Trophoblast cell (in vitro differentiated cells and primary cell): ENCODE results near the gene TSC22D3.
"Not testable (repeated sequence)": the region's sequence is repeated elsewhere in the genome, so short reads cannot be mapped to it uniquely, and the experiment has no call there.

ENCODE experiments used
- DNase-seq, 2 donors: peaks; one replicate each; pipeline ENCODE4 v3.0.0-alpha.2; 2016
- H2AFZ ChIP-seq: 2 replicates; pipeline ENCODE4 v1.6.1; 2013; ENCODE audit warnings: low read length, moderate library complexity, mild to moderate bottlenecking; ENCODE audit not compliant: insufficient read depth, poor library complexity
- H2AK5ac ChIP-seq: 2 replicates; pipeline ENCODE4 v1.6.1; 2013; ENCODE audit warnings: mild to moderate bottlenecking, low read length
- H2BK120ac ChIP-seq: 2 replicates; pipeline ENCODE4 v1.6.1; 2013; ENCODE audit warnings: low read length, mild to moderate bottlenecking, moderate library complexity; ENCODE audit not compliant: insufficient read depth, poor library complexity
- H2BK12ac ChIP-seq: 2 replicates; pipeline ENCODE4 v1.6.1; 2013; ENCODE audit warnings: mild to moderate bottlenecking, low read length, moderate library complexity
- H2BK5ac ChIP-seq: 2 replicates; pipeline ENCODE4 v1.6.1; 2013; ENCODE audit warnings: low read length, low read depth, moderate library complexity, mild to moderate bottlenecking; ENCODE audit not compliant: poor library complexity
- H3K14ac ChIP-seq: 2 replicates; pipeline ENCODE4 v1.6.1; 2013; ENCODE audit warnings: mild to moderate bottlenecking, low read length
- H3K18ac ChIP-seq: 2 replicates; pipeline ENCODE4 v1.6.1; 2013; ENCODE audit warnings: mild to moderate bottlenecking, low read length
- H3K23ac ChIP-seq: 2 replicates; pipeline ENCODE4 v1.6.1; 2013; ENCODE audit warnings: low read length
- H3K27ac ChIP-seq: 2 replicates; pipeline ENCODE4 v1.5.1; 2013; ENCODE audit warnings: low read depth, mild to moderate bottlenecking, inconsistent platforms, low read length, moderate library complexity
- H3K27me3 ChIP-seq: 2 replicates; pipeline ENCODE4 v1.6.1; 2013; ENCODE audit warnings: inconsistent platforms, mild to moderate bottlenecking, low read length, moderate library complexity; ENCODE audit not compliant: insufficient read depth
- H3K36me3 ChIP-seq, 2 experiments: 1 replicate in 1 of 2; 2 replicates in 1 of 2; pipeline ENCODE4 v1.6.1; 2013; ENCODE audit warnings: low read length in 2 of 2, mild to moderate bottlenecking in 2 of 2, moderate library complexity in 1 of 2; ENCODE audit not compliant: insufficient read depth in 2 of 2, control insufficient read depth in 1 of 2
- H3K4ac ChIP-seq: 2 replicates; pipeline ENCODE4 v1.6.1; 2013; ENCODE audit warnings: low read depth, mild to moderate bottlenecking, low read length, moderate library complexity
- H3K4me1 ChIP-seq, 2 experiments: 1 replicate in 1 of 2; 2 replicates in 1 of 2; pipeline ENCODE4 v1.6.1; 2013; ENCODE audit warnings: low read length in 2 of 2, mild to moderate bottlenecking in 2 of 2, moderate library complexity in 1 of 2; ENCODE audit not compliant: insufficient read depth in 2 of 2, control insufficient read depth in 1 of 2
- H3K4me2 ChIP-seq: 2 replicates; pipeline ENCODE4 v1.6.1; 2013; ENCODE audit warnings: inconsistent platforms, mild to moderate bottlenecking, low read length, moderate library complexity
- H3K4me3 ChIP-seq: 2 replicates; pipeline ENCODE4 v1.5.1; 2013; ENCODE audit warnings: mild to moderate bottlenecking, low read depth, low read length, inconsistent platforms
- H3K79me1 ChIP-seq: one replicate; pipeline ENCODE4 v1.6.1; 2013; ENCODE audit warnings: low read length
- H3K79me2 ChIP-seq: 2 replicates; pipeline ENCODE4 v1.6.1; 2013; ENCODE audit warnings: low read length, mild to moderate bottlenecking; ENCODE audit not compliant: control insufficient read depth, insufficient read depth, poor library complexity
- H3K9ac ChIP-seq: 2 replicates; pipeline ENCODE4 v1.6.1; 2013; ENCODE audit warnings: mild to moderate bottlenecking, low read length
- H3K9me3 ChIP-seq: 2 replicates; pipeline ENCODE4 v1.6.1; 2013; ENCODE audit warnings: low read depth, mild to moderate bottlenecking, control low read depth, inconsistent platforms, low read length; ENCODE audit not compliant: insufficient read depth
- H4K12ac ChIP-seq: 2 replicates; pipeline ENCODE4 v1.6.1; 2013; ENCODE audit warnings: low read depth, mild to moderate bottlenecking, low read length, moderate library complexity
- H4K8ac ChIP-seq: 2 replicates; pipeline ENCODE4 v1.6.1; 2013; ENCODE audit warnings: low read depth, mild to moderate bottlenecking, low read length, moderate library complexity
- H4K91ac ChIP-seq: one replicate; pipeline ENCODE4 v1.6.1; 2013; ENCODE audit warnings: low read depth, mild to moderate bottlenecking, low read length, moderate library complexity
- WGBS: extraction: QIAGEN DNeasy Blood & Tissue Kit; methylation state at CpG from one replicate; pipeline ENCODE4 v1.1.7; 2013; ENCODE audit warnings: missing lambda C conversion rate; ENCODE audit not compliant: insufficient read length, insufficient coverage; ENCODE audit errors: extremely low coverage; 5-methylcytosine and 5-hydroxymethylcytosine counted together

TSC22D3 gene

DNA sequence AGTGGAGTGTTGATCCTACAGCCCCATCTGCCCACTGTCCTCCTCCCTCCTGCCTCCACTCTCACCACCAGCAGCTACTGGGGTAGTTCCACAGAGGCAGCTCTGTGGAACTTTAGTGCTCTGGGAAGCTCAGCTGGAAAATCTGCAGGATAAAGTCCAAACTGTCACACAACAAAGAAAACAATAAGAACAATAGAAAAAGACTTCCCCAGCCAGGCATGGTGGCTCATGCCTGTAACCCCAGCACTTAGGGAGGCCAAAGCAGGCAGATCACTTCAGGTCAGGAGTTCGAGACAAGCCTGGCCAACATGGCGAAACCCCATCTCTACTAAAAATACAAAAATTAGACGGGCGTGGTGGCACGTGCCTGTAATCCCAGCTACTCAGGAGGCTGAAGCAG, 106.9 kb downstream of the TSC22D3 start:
- not testable (repeated sequence) for H3K4me2 ChIP-seq, H3K27me3 ChIP-seq, H2AFZ ChIP-seq, H3K9me3 ChIP-seq, H2BK5ac ChIP-seq, H3K4me1 ChIP-seq, H3K79me1 ChIP-seq, H4K12ac ChIP-seq, H3K14ac ChIP-seq, H3K23ac ChIP-seq, H3K36me3 ChIP-seq, H3K27ac ChIP-seq, H4K8ac ChIP-seq, H3K4me3 ChIP-seq, H3K18ac ChIP-seq, DNase-seq, H3K4ac ChIP-seq, H3K9ac ChIP-seq, H2BK12ac ChIP-seq, H3K79me2 ChIP-seq, H2BK120ac ChIP-seq, H4K91ac ChIP-seq, H2AK5ac ChIP-seq
- no CpG with 5 or more reads among the region's 5 CpGs for WGBS

DNA sequence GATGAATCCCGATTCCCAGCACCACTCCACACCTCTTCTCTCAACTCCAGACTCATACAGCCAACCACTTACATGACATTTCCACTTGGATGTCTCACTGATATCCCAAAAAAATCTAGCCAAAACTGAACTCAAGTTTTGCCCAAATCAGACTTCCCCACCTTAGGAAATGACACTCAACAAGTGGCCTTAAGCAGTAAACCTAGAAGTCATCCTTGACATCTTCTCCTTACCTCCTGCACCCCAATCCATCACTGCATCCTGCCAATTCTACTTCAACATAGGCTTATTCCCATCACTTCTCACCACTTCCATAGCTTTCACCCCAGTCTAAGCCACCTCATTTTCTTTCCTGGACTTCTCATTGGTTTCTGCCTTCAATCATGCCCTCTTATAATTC, 108.2 kb downstream of the TSC22D3 start:
- Histone ChIP-seq H2BK5ac (no peak overlapping the region), H2AK5ac (no peak overlapping the region), H3K79me2 (no peaks in the 10 kb centered on the region), H3K36me3 (no peaks in the 10 kb centered on the region), H3K79me1 (no peaks in the 10 kb centered on the region), H2BK12ac (no peak overlapping the region), H4K91ac (no peak overlapping the region), H3K9me3 (no peaks in the 10 kb centered on the region), H3K4me2 (no peak overlapping the region), H3K4me1 (no peaks in the 10 kb centered on the region), H3K27ac (no peak overlapping the region), H3K14ac (no peak overlapping the region), H3K27me3 (no peaks in the 10 kb centered on the region), H4K12ac (no peak overlapping the region), H3K4ac (no peak overlapping the region), H2AFZ (no peak overlapping the region), H3K18ac (no peak overlapping the region), H4K8ac (no peak overlapping the region), H3K9ac (no peak overlapping the region), H3K23ac (no peak overlapping the region), H3K4me3 (no peak overlapping the region), H2BK120ac (no peak overlapping the region)
- no CpG with 5 or more reads among the region's 1 CpG for WGBS
- DNase-seq, result no peak

DNA sequence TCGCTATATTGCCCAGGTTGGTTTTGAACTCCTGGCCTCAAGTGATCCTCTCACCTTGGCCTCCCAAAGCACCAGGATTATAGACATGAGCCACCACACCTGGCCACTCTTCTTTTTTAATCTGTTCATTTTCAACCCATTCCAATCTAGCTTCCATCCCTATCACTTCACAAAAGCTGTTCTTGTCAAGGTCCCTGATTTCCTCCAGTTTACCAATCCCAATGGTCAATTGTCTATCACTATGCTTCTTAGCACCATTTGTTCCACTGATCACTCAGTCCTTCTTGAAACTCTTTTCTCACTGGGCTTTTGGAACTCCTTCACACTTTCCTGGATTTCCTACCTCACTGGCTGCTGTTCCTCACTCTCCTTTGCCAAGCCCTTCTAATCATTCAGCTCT, 108.7 kb downstream of the TSC22D3 start:
- no peaks in the 10 kb centered on the region for H3K9me3 ChIP-seq
- no peak overlapping the region for H3K4ac ChIP-seq
- no peak overlapping the region for H2AFZ ChIP-seq
- H3K79me2 ChIP-seq, result no peaks in the 10 kb centered on the region
- no peak overlapping the region for H3K9ac ChIP-seq
- DNase-seq, result no peak
- no peak overlapping the region for H2BK5ac ChIP-seq
- no peak overlapping the region for H2BK12ac ChIP-seq
- no peak overlapping the region for H3K27ac ChIP-seq
- H2AK5ac ChIP-seq, result no peak overlapping the region
- H2BK120ac ChIP-seq, result no peak overlapping the region
- H3K18ac ChIP-seq, result no peak overlapping the region
- WGBS, result no CpG with 5 or more reads among the region's 1 CpG
- H4K8ac ChIP-seq, result no peak overlapping the region
- no peaks in the 10 kb centered on the region for H3K27me3 ChIP-seq
- no peak overlapping the region for H3K4me2 ChIP-seq
- H4K12ac ChIP-seq, result no peak overlapping the region
- H3K14ac ChIP-seq, result no peak overlapping the region
- no peaks in the 10 kb centered on the region for H3K36me3 ChIP-seq
- no peak overlapping the region for H4K91ac ChIP-seq
- no peak overlapping the region for H3K23ac ChIP-seq
- no peaks in the 10 kb centered on the region for H3K4me1 ChIP-seq
- no peaks in the 10 kb centered on the region for H3K79me1 ChIP-seq
- H3K4me3 ChIP-seq, result no peak overlapping the region
